ENCODE measurements around the gene JPT1.

- no peak for TF ChIP-seq EZH2 (optimal IDR thresholded peaks at IDR 0.05; ENCODE audit: low read depth, low read length)
- no peak for TF ChIP-seq CTCF (IDR thresholded peaks at IDR 0.05; ENCODE audit: low read length)
- TF ChIP-seq EZH2phosphoT487 (IDR thresholded peaks at IDR 0.05; ENCODE audit: low read length): no peak
Observed at GRCh38 chr17:75176625-75177024, 22.3 kb upstream of the JPT1 start.
